Esophagus (tissue), 2 donors: ENCODE results near the gene PTGER3. TPM values are rescaled to one million over a fixed set of nuclear protein-coding genes. Genes with fewer than 3 reads are reported as not detected.

Experiments
- H3K27ac ChIP-seq, 2 donors: one replicate each; pipeline ENCODE4 v1.5.1; 2013; ENCODE audit warnings: low read depth in 2 of 2, mild to moderate bottlenecking in 2 of 2, inconsistent platforms in 1 of 2, low read length in 1 of 2, moderate library complexity in 1 of 2
- H3K27me3 ChIP-seq, 2 donors: one replicate each; pipeline ENCODE4 v1.6.1; 2013; ENCODE audit warnings: low read length in 2 of 2, control low read depth in 1 of 2, mild to moderate bottlenecking in 1 of 2; ENCODE audit not compliant: insufficient read depth in 2 of 2, control insufficient read depth in 1 of 2
- H3K36me3 ChIP-seq, 2 donors: one replicate each; pipeline ENCODE4 v1.6.1; 2013; ENCODE audit warnings: low read length in 1 of 2; ENCODE audit not compliant: control insufficient read depth in 2 of 2, insufficient read depth in 2 of 2
- H3K4me1 ChIP-seq, 2 donors: one replicate each; pipeline ENCODE4 v1.6.1; 2013; ENCODE audit warnings: low read length in 1 of 2; ENCODE audit not compliant: control insufficient read depth in 2 of 2, insufficient read depth in 2 of 2
- H3K4me3 ChIP-seq, 2 donors: one replicate each; pipeline ENCODE4 v1.5.1; 2013; ENCODE audit warnings: low read length in 2 of 2, mild to moderate bottlenecking in 2 of 2, low read depth in 1 of 2, moderate library complexity in 1 of 2
- H3K9me3 ChIP-seq, 2 donors: one replicate each; pipeline ENCODE4 v1.6.1; 2013; ENCODE audit warnings: mild to moderate bottlenecking in 2 of 2, low read depth in 1 of 2, low read length in 1 of 2, moderate library complexity in 1 of 2; ENCODE audit not compliant: control insufficient read depth in 2 of 2, insufficient read depth in 1 of 2
- WGBS, 2 donors: extraction: QIAGEN DNeasy Blood & Tissue Kit; methylation state at CpG; one replicate each; pipeline ENCODE4 v1.1.7; 2013; 5-methylcytosine and 5-hydroxymethylcytosine counted together
- polyA plus RNA-seq, 2 donors: library from polyadenylated mRNA; stranded (reverse); fragments of 200-250 nt; gene quantifications; one replicate each; pipeline ENCODE4 v1.2.3, GENCODE V29; 2013
- donor health status: healthy with polysubstance abuse.
- donor health status: Bipolar disorder and iron deficiency.

The PTGER3 gene
- polyA plus RNA-seq, 2 donors, result 0.29 to 1.1 TPM

DNA sequence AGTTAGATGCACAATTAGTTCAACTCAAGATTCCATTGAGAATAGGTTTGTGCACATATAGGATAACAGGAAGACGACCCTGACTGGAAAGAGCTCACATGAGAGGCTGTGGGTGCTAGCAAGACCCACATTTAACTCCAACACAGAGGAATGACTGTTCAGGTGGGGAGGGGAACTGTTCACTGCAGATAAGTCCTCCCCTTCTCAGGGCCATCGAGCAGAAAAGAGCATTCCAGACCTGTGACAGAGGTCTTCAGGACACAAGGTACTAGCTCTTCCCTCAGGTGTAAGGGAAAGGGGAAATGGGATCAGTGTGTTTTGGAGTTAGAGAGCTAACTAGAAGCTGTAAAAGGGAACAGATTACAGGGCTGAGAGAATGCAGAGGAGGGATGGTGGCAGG is 8.7 kb downstream of the PTGER3 start:
- Histone ChIP-seq H3K27me3 (no peaks in the 10 kb centered on the region), H3K9me3 (no peaks in the 10 kb centered on the region), H3K27ac (no peak overlapping the region), H3K4me1 (no peaks in the 10 kb centered on the region), H3K4me3 (no peak overlapping the region), H3K36me3 (no peaks in the 10 kb centered on the region)
- 63 to 67% methylated on average over 2 of the region's 2 CpGs for WGBS, 2 donors

DNA sequence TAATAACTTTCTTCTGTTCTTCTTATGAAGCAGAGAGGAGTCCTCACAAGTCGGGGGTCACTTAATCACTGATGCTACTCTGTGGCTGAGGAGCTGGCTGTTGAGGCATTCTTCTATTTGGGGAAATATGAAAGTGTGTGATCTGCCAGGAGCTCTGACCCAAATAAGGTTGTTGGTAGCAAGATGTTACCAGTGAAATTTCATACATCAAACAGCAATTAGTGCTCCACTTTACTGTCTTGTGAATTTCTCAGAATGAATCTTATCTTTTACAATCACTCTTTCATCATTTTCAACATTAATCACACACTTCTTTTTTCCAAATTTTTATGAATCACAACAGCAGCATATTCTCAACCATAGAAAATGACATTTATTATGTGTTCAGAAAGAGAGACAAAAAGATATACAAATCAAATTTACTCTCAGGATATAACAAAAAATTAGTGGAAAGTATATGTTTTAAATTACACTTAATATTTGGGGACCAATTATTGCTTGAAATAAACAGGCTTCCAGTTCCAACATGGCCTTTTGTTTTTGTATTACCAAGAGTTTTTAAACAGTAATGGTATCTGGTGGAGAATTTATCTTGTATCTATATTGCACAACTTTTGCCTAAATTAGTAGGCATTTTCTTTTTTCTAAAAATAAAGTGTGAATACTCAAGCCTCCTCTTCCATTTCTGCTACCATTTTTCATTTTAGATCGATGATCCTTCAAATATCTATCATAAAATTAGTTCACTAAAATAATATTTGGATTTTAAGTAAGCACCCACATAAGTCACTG is 9.6 kb downstream of the PTGER3 start:
- no peaks in the 10 kb centered on the region for H3K36me3 ChIP-seq
- no peak overlapping the region for H3K4me3 ChIP-seq
- WGBS, 2 donors, result 66 to 76% methylated on average over 2 of the region's 2 CpGs
- H3K9me3 ChIP-seq, result no peaks in the 10 kb centered on the region
- no peaks in the 10 kb centered on the region for H3K27me3 ChIP-seq
- no peaks in the 10 kb centered on the region for H3K4me1 ChIP-seq
- H3K27ac ChIP-seq, result no peak overlapping the region

DNA sequence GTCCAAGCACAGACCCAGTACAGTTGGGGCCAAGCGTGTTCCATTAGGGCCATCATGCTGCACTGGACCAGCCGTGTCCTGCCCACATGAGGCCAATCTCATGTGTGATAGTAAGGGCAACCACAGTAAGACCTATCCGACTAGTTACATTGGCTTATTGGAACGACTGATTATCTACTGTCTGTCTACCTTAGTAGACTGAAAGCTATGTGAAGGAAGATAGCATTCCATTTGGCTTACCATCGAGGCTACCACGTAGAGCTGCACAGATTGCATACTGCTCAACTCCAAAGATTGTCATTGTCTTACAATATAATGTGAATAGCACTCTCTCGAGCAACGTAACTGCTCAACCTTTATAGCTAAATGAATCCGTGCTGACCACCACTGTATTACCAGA is 10.6 kb downstream of the PTGER3 start:
- Histone ChIP-seq H3K4me3 (no peak overlapping the region), H3K4me1 (no peaks in the 10 kb centered on the region), H3K36me3 (no peaks in the 10 kb centered on the region), H3K27ac (no peak overlapping the region), H3K27me3 (no peaks in the 10 kb centered on the region), H3K9me3 (no peaks in the 10 kb centered on the region)
- WGBS, 2 donors, result 92 to 96% methylated on average over 9 of the region's 9 CpGs

DNA sequence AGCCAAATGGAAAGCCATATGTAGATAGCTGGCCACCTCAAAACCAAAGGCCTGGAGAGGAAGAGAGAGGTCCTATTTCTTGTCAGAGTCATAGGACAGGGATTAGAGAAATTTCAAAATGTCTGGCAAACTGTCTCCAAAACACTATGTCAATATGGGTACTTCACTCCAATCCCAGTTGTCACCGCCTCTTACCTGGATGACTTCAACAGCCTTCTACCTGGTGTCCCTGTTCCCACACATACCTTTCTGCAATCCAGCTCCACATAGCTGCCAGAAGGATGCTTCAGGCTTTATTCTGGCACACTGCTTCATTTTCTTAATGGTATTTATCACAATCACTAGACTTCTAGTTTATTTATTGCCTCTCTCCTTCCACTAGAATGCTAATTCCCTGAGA is 14.5 kb downstream of the PTGER3 start:
- Histone ChIP-seq H3K4me1 (no peaks in the 10 kb centered on the region), H3K9me3 (no peaks in the 10 kb centered on the region), H3K27ac (no peak overlapping the region), H3K4me3 (no peak overlapping the region), H3K27me3 (no peaks in the 10 kb centered on the region), H3K36me3 (no peaks in the 10 kb centered on the region)
- WGBS, 2 donors, result 81 to 92% methylated on average over 1 of the region's 1 CpG

DNA sequence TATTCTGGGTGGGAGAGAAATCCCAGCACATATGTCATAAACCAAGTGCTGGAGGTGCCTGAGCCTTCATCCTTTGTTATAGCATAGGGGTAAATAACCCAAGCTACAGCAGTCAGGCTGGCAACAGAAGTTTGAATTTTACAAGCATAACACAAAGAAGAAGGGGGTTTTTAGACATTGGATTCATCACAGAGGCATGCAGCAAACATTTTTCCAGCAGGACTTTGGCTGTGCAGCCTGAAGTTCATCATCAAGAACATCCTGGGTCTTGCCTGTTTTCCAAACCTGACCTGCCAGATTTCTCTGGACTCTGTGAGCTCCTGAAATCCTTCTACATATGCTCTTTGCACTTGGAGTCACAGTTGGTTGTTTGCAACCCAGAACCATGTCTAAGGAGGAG is 16.2 kb downstream of the PTGER3 start:
- no peaks in the 10 kb centered on the region for H3K9me3 ChIP-seq
- H3K27ac ChIP-seq, result no peak overlapping the region
- no peaks in the 10 kb centered on the region for H3K36me3 ChIP-seq
- no peak overlapping the region for H3K4me3 ChIP-seq
- H3K4me1 ChIP-seq, result no peaks in the 10 kb centered on the region
- H3K27me3 ChIP-seq, result no peaks in the 10 kb centered on the region

DNA sequence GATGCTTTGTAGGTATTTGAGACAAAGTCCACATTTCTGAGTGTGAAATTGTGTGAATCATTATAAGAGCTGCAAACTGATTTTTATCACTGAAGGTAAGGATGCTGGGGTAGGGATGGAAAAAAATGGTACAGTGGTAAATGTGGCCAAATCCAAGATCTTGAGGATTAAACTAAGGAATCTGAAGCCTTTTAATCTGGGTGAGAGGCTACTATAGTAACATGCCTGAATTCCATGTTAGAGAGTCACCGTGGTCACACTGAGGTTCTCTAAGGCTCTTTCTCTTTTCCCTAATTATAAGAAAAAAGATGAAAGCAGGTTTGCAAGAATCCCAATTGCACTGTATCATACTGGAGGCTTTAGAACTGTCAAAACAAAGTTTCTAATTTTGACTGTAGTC is 17.6 kb downstream of the PTGER3 start:
- Histone ChIP-seq H3K9me3 (no peaks in the 10 kb centered on the region), H3K36me3 (no peaks in the 10 kb centered on the region), H3K27ac (no peak overlapping the region), H3K27me3 (no peaks in the 10 kb centered on the region), H3K4me1 (no peaks in the 10 kb centered on the region), H3K4me3 (no peak overlapping the region)
- WGBS, 2 donors, result 44 to 67% methylated on average over 1 of the region's 1 CpG

DNA sequence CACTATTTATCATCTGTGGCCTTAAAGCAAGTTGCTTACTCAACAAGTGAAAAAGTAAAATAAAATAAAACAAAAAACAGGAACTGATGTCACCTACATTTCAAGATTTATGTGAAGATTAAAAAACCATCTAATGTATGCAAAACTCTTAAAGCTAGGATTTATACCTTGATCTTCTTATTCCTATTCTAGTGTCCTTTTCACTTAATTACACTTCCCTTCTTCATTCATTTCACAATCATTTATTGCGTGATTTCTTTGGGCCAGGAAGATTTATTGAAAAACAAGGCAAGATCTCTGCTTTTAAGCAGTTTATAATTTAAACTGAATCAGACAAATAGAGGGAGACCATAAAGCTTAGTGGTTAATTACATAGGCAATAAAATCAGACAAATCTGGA is 18.6 kb downstream of the PTGER3 start:
- WGBS, 2 donors, result 72 to 80% methylated on average over 1 of the region's 1 CpG
- Histone ChIP-seq H3K9me3 (no peaks in the 10 kb centered on the region), H3K27me3 (no peaks in the 10 kb centered on the region), H3K36me3 (no peaks in the 10 kb centered on the region), H3K27ac (no peak overlapping the region), H3K4me1 (no peaks in the 10 kb centered on the region), H3K4me3 (no peak overlapping the region)

DNA sequence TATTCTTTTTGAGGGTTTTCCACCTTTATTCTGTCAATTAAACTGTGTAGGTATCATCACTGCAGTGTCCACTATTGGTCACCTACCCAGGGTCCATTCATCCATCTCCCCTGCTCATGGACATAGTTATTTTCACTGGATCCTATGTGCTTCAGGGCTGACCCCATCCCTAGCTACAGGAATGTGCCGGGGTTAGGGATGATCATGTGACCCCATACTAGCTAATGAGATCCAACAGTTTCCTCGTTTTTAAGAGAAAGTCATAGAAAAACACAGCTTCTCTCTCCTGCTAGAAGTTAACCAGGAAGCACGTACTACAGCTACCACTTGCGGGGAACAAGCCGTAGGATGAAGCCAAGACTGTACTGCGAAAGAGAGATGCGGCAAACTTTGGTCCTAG is 19.6 kb downstream of the PTGER3 start:
- Histone ChIP-seq H3K4me3 (no peak overlapping the region), H3K27me3 (no peaks in the 10 kb centered on the region), H3K9me3 (no peaks in the 10 kb centered on the region), H3K27ac (no peak overlapping the region), H3K4me1 (no peaks in the 10 kb centered on the region), H3K36me3 (no peaks in the 10 kb centered on the region)
- WGBS, 2 donors, result 84 to 85% methylated on average over 7 of the region's 7 CpGs

DNA sequence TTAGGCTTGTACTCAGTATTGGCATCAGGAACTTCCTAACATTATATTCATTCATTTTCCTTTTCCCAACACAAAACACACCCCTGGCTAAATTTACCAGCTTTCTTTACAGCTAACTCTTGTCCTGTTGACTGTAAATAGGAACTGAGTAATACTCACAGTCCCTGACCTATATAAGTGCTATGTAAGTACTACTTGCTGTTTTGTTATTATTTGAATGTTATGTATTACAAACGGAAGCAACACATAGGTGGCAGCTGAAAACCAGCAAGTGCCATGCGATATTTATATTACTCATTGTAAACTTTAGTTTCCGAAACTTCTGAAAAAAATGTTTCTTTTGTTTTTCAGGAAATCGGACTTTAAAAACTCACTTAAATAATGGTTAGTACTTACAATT is 21.5 kb downstream of the PTGER3 start:
- H3K27me3 ChIP-seq, result no peaks in the 10 kb centered on the region
- H3K4me1 ChIP-seq, result no peaks in the 10 kb centered on the region
- H3K36me3 ChIP-seq, result no peaks in the 10 kb centered on the region
- H3K4me3 ChIP-seq, result no peak overlapping the region
- no peaks in the 10 kb centered on the region for H3K9me3 ChIP-seq
- 78 to 82% methylated on average over 4 of the region's 4 CpGs for WGBS, 2 donors
- H3K27ac ChIP-seq, result no peak overlapping the region

DNA sequence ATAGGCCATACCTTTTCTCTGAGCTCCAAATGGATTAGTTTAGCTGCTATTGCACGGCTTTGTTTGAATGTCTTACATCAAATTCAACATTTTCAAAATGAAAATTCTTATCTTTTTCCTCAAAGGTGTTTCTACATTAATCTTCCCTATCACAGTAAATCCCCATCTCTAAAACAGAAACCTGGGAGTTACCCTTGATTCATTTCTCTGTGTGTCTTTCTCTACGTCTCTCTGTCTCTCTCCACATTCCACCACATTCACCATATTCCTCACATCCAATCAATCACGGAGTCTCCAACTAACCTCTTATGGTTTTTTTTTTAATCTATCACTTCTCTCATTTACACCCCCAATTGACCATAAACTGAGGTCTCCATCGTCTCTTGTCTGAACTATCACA is 24.1 kb downstream of the PTGER3 start:
- Histone ChIP-seq H3K27me3 (no peaks in the 10 kb centered on the region), H3K36me3 (no peaks in the 10 kb centered on the region), H3K4me1 (no peaks in the 10 kb centered on the region), H3K27ac (no peak overlapping the region), H3K4me3 (no peak overlapping the region), H3K9me3 (no peaks in the 10 kb centered on the region)
- 74 to 80% methylated on average over 4 of the region's 4 CpGs for WGBS, 2 donors
